ENCODE data around the gene TRAPPC12.

TRAPPC12 gene

DNA sequence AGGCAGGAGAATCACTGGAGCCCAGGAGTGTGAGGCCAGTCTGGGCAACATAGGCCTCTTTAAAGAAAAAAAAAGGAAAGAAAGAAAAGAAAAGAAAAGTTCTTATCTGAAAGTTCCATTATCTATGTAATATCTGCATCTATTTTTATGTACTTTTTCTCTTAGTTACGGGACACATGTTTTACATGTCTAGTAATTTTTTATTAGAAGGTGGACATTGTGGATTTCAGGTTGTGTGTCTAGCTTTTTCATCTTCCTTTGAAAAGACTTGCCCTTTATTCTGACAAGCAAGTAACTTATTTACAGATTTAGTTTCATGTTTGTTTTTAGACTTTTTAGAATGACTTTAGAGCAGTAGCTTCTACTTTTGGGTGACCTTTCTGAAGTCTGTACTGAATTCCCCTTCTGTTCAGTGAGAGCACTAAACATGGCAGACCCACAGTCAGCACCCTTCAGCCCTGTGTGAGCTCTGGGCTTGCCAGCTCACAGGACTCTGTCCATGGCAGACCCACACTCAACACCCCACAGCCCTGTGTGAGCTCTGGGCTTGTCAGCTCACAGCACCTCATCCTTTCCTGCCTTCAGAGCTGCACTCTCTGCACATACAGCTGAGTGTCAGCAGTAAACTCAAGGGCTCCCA lies 17.5 kb downstream of the TRAPPC12 start:
- no peak overlapping the region for H3K4me2 ChIP-seq (ENCODE audit: low read length)
- no peaks in the 10 kb centered on the region for H3K9me3 ChIP-seq (ENCODE audit: control insufficient read depth, low read length)
- no peak overlapping the region for H3K9ac ChIP-seq
- no peaks in the 10 kb centered on the region for H3K27me3 ChIP-seq (ENCODE audit: control insufficient read depth, insufficient read depth, low read length)
- H2AFZ ChIP-seq, result no peak overlapping the region
- H3K36me3 ChIP-seq (ENCODE audit: control insufficient read depth, insufficient read depth, low read length), result no peaks in the 10 kb centered on the region
- H3K27ac ChIP-seq, result no peak overlapping the region
- peaks cover 30% of the 10 kb centered on the region for H3K79me2 ChIP-seq
- H3K4me1 ChIP-seq, result peaks cover 16% of the 10 kb centered on the region
- TF ChIP-seq, protein P1, sequence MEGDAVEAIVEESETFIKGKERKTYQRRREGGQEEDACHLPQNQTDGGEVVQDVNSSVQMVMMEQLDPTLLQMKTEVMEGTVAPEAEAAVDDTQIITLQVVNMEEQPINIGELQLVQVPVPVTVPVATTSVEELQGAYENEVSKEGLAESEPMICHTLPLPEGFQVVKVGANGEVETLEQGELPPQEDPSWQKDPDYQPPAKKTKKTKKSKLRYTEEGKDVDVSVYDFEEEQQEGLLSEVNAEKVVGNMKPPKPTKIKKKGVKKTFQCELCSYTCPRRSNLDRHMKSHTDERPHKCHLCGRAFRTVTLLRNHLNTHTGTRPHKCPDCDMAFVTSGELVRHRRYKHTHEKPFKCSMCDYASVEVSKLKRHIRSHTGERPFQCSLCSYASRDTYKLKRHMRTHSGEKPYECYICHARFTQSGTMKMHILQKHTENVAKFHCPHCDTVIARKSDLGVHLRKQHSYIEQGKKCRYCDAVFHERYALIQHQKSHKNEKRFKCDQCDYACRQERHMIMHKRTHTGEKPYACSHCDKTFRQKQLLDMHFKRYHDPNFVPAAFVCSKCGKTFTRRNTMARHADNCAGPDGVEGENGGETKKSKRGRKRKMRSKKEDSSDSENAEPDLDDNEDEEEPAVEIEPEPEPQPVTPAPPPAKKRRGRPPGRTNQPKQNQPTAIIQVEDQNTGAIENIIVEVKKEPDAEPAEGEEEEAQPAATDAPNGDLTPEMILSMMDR (IDR thresholded peaks at IDR 0.05), result no peak
- H3K4me3 ChIP-seq (ENCODE audit: low read depth, low read length), result no peak overlapping the region

DNA sequence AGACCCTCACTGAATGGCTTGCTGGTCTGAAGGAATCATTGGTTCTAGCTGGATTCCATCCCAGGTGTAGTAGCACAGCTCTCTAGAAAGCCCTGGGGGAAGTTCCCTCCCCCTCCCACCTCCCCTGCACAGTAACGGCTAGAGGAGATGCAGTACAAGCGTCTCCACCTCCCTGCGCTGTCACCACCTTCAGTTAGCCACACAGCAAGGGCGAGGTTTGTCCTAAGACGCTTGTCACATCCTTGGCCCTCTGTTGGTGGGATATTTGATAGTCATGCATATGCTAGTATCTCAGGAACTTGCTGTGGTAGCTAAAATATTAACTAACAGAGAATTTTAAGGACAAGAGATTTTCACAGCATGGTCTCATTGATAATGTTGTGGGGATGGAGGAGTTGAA lies 19.4 kb downstream of the TRAPPC12 start:
- H3K79me2 ChIP-seq, result peaks cover 32% of the 10 kb centered on the region
- no peaks in the 10 kb centered on the region for H3K36me3 ChIP-seq (ENCODE audit: control insufficient read depth, insufficient read depth, low read length)
- TF ChIP-seq, protein P1 (IDR thresholded peaks at IDR 0.05), result no peak
- H2AFZ ChIP-seq, result no peak overlapping the region
- H3K4me1 ChIP-seq, result peaks cover 16% of the 10 kb centered on the region
- no peak overlapping the region for H3K4me2 ChIP-seq (ENCODE audit: low read length)
- H3K9me3 ChIP-seq (ENCODE audit: control insufficient read depth, low read length), result no peaks in the 10 kb centered on the region
- no peak overlapping the region for H3K9ac ChIP-seq
- H3K27ac ChIP-seq, result peak overlapping the region; percentile 48
- H3K4me3 ChIP-seq (ENCODE audit: low read depth, low read length), result no peak overlapping the region
- H3K27me3 ChIP-seq (ENCODE audit: control insufficient read depth, insufficient read depth, low read length), result no peaks in the 10 kb centered on the region

DNA sequence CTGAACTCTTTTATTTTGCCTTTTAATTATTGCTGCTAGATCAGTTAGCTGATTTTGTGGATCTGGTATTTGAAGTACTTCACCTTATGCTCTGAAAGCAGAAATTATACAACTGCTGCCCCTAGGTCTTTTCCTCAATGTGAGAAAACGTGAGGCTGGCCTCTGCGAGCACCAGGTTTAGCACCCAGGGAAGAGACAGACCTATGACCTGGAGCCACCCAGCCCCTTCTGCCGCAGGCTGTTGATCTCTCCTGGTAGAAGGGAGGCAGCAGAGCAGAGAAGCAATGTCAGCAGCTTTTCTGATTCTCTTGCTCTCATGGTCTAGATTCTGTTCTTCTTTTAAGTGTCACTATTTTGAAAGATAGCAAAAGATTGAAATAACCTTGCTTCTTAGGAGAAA lies 19.9 kb downstream of the TRAPPC12 start:
- H3K36me3 ChIP-seq (ENCODE audit: control insufficient read depth, insufficient read depth, low read length), result no peaks in the 10 kb centered on the region
- TF ChIP-seq, protein P1 (IDR thresholded peaks at IDR 0.05), result no peak
- peak overlapping the region; percentile 11 for H2AFZ ChIP-seq
- peak overlapping the region; percentile 48 for H3K27ac ChIP-seq
- H3K4me2 ChIP-seq (ENCODE audit: low read length), result peak overlapping the region; percentile 55
- peaks cover 36% of the 10 kb centered on the region for H3K79me2 ChIP-seq
- H3K4me3 ChIP-seq (ENCODE audit: low read depth, low read length), result no peak overlapping the region
- H3K9ac ChIP-seq, result no peak overlapping the region
- peaks cover 16% of the 10 kb centered on the region for H3K4me1 ChIP-seq
- no peaks in the 10 kb centered on the region for H3K9me3 ChIP-seq (ENCODE audit: control insufficient read depth, low read length)
- H3K27me3 ChIP-seq (ENCODE audit: control insufficient read depth, insufficient read depth, low read length), result no peaks in the 10 kb centered on the region

DNA sequence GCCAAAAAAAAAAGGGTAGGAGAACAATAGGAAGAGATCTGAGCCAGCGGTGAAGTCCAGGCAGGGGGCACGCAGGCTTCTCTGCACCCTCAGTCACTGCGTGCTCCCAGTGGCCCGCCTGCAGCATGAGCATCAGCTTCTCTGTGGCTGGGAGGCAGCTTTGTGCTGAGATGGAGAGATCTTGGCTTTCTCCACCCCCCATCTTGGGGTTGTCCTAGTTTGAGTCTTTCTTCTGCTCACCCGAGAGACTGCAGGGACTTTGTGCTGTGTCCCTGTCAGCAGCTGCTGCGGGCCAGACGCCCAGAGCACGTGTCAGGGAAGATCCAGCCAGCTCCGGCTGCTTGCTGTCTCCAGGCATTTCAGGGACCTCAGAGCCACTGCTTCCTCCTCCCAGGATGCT lies 20.3 kb downstream of the TRAPPC12 start:
- no peaks in the 10 kb centered on the region for H3K9me3 ChIP-seq (ENCODE audit: control insufficient read depth, low read length)
- peaks cover 39% of the 10 kb centered on the region for H3K79me2 ChIP-seq
- peak overlapping the region; percentile 48 for H3K27ac ChIP-seq
- peaks cover 16% of the 10 kb centered on the region for H3K4me1 ChIP-seq
- TF ChIP-seq, protein P1 (IDR thresholded peaks at IDR 0.05), result no peak
- H3K9ac ChIP-seq, result no peak overlapping the region
- no peaks in the 10 kb centered on the region for H3K36me3 ChIP-seq (ENCODE audit: control insufficient read depth, insufficient read depth, low read length)
- peak overlapping the region; percentile 40 for H2AFZ ChIP-seq
- peak overlapping the region; percentile 55 for H3K4me2 ChIP-seq (ENCODE audit: low read length)
- no peaks in the 10 kb centered on the region for H3K27me3 ChIP-seq (ENCODE audit: control insufficient read depth, insufficient read depth, low read length)
- no peak overlapping the region for H3K4me3 ChIP-seq (ENCODE audit: low read depth, low read length)

Data from parathyroid adenoma (tissue), 2 donors.